ENCODE results near the gene ZBTB7C.

Gene ZBTB7C

DNA sequence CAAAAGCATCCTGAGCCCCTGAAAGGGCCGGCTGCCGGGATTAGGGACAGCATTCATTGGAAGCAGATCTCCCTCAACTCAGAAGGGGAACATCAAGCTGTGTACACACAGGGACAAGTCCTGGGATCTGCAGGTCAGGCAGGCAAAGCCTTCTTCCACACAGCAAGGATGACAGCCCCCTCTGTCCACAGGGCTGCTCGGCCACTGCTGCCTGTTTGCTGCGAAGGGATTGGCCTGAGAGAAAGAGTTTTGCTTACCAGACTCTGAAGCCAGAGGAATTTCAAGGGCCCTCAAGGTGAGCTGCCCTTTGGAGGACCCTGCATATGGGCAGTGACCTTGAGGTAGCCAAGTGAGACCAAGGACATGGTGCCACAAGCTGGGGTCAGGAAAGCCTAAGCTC, 11.1 kb downstream of the ZBTB7C start:
- ChIA-PET CTCF (interaction anchor here (1.0 to 1.1 kb wide), 2 partner anchors 47 kb away, joined by 3 to 4 read pairs; no protein-coding TSS in a partner anchor), POLR2A (interaction anchor here (1.1 kb wide), 1 partner anchor 13 kb away, joined by 3 read pairs; no protein-coding TSS in a partner anchor)
- no peaks in the 10 kb centered on the region for H3K36me3 ChIP-seq (ENCODE audit: control insufficient read depth in 2 of 2, insufficient read depth in 1 of 2, low read length in 2 of 2)
- TF ChIP-seq, protein P1, sequence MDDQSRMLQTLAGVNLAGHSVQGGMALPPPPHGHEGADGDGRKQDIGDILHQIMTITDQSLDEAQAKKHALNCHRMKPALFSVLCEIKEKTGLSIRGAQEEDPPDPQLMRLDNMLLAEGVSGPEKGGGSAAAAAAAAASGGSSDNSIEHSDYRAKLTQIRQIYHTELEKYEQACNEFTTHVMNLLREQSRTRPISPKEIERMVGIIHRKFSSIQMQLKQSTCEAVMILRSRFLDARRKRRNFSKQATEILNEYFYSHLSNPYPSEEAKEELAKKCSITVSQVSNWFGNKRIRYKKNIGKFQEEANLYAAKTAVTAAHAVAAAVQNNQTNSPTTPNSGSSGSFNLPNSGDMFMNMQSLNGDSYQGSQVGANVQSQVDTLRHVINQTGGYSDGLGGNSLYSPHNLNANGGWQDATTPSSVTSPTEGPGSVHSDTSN (CRISPR knock-in tag; IDR thresholded peaks at IDR 0.05): no peak
- TF ChIP-seq ZNF112 (tag by site-specific recombination; IDR thresholded peaks at IDR 0.05) (no peak), SP7 (tag by site-specific recombination; IDR thresholded peaks at IDR 0.05) (no peak), TSHZ1 (tag by site-specific recombination; IDR thresholded peaks at IDR 0.05; ENCODE audit: borderline replicate concordance) (no peak), ZNF626 (tag by site-specific recombination; IDR thresholded peaks at IDR 0.05) (no peak), ZNF488 (tag by site-specific recombination; IDR thresholded peaks at IDR 0.05) (no peak), ZNF629 (tag by site-specific recombination; IDR thresholded peaks at IDR 0.05) (no peak), ZNF677 (tag by site-specific recombination; IDR thresholded peaks at IDR 0.05) (no peak), HOXA7 (CRISPR knock-in tag; IDR thresholded peaks at IDR 0.05; ENCODE audit: borderline replicate concordance) (no peak), ZNF521 (tag by site-specific recombination; IDR thresholded peaks at IDR 0.05) (no peak), ZNF585B (tag by site-specific recombination; IDR thresholded peaks at IDR 0.05) (no peak), ZNF302 (tag by site-specific recombination; IDR thresholded peaks at IDR 0.05; ENCODE audit: low read depth) (no peak), ZBTB10 (tag by site-specific recombination; IDR thresholded peaks at IDR 0.05) (no peak), ZNF23 (tag by site-specific recombination; IDR thresholded peaks at IDR 0.05; ENCODE audit: borderline replicate concordance) (no peak), ZNF341 (tag by site-specific recombination; IDR thresholded peaks at IDR 0.05; ENCODE audit: low read depth) (no peak)
- TF ChIP-seq, protein P2, sequence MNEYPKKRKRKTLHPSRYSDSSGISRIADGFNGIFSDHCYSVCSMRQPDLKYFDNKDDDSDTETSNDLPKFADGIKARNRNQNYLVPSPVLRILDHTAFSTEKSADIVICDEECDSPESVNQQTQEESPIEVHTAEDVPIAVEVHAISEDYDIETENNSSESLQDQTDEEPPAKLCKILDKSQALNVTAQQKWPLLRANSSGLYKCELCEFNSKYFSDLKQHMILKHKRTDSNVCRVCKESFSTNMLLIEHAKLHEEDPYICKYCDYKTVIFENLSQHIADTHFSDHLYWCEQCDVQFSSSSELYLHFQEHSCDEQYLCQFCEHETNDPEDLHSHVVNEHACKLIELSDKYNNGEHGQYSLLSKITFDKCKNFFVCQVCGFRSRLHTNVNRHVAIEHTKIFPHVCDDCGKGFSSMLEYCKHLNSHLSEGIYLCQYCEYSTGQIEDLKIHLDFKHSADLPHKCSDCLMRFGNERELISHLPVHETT (tag by site-specific recombination; IDR thresholded peaks at IDR 0.05): no peak
- TF ChIP-seq, protein P3, sequence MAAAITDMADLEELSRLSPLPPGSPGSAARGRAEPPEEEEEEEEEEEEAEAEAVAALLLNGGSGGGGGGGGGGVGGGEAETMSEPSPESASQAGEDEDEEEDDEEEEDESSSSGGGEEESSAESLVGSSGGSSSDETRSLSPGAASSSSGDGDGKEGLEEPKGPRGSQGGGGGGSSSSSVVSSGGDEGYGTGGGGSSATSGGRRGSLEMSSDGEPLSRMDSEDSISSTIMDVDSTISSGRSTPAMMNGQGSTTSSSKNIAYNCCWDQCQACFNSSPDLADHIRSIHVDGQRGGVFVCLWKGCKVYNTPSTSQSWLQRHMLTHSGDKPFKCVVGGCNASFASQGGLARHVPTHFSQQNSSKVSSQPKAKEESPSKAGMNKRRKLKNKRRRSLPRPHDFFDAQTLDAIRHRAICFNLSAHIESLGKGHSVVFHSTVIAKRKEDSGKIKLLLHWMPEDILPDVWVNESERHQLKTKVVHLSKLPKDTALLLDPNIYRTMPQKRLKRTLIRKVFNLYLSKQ (tag by site-specific recombination; IDR thresholded peaks at IDR 0.05; ENCODE audit: borderline replicate concordance): no peak
- no peak overlapping the region for H3K27ac ChIP-seq (ENCODE audit: extremely low read depth, low read depth, low read length)
- no peak overlapping the region for H3K4me3 ChIP-seq (ENCODE audit: low read depth, low read length)
- H3K9me3 ChIP-seq (ENCODE audit: control insufficient read depth, insufficient read depth, low read depth, low read length): no peaks in the 10 kb centered on the region
- H3K4me1 ChIP-seq (ENCODE audit: control insufficient read depth, insufficient read depth, low read length): peaks cover 9% of the 10 kb centered on the region
